GM12874 (cell line): ENCODE measurements around the gene FILIP1.

Experiments
- TF ChIP-seq, protein P1 (sequence below): IDR thresholded peaks from 2 replicates; pipeline ENCODE4 v1.5.1; 2011; ENCODE audit warnings: low read depth, mild to moderate bottlenecking, control low read depth, low read length, moderate library complexity; ENCODE audit not compliant: insufficient read depth

The FILIP1 gene

DNA sequence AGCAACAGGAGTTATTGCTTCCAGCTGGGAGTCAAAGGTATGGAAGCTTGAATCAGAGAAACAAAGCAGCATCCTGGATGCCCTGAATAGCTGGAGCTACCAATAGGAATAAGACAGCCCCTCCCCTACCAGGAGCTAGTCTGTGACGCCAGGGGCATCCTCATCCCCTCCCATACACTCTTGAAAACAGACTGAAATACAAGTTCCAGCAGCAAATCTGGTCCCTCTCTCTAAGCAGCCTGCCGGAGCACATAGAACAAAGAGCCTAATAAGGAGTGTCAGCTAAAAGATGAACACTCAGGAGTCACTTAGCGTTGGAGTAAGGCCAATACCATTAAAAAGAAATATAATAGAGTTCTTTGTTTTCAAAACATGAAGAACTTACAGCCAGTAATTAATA, 25.6 kb downstream of the FILIP1 start:
- TF ChIP-seq, protein P1, sequence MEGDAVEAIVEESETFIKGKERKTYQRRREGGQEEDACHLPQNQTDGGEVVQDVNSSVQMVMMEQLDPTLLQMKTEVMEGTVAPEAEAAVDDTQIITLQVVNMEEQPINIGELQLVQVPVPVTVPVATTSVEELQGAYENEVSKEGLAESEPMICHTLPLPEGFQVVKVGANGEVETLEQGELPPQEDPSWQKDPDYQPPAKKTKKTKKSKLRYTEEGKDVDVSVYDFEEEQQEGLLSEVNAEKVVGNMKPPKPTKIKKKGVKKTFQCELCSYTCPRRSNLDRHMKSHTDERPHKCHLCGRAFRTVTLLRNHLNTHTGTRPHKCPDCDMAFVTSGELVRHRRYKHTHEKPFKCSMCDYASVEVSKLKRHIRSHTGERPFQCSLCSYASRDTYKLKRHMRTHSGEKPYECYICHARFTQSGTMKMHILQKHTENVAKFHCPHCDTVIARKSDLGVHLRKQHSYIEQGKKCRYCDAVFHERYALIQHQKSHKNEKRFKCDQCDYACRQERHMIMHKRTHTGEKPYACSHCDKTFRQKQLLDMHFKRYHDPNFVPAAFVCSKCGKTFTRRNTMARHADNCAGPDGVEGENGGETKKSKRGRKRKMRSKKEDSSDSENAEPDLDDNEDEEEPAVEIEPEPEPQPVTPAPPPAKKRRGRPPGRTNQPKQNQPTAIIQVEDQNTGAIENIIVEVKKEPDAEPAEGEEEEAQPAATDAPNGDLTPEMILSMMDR: no peak

DNA sequence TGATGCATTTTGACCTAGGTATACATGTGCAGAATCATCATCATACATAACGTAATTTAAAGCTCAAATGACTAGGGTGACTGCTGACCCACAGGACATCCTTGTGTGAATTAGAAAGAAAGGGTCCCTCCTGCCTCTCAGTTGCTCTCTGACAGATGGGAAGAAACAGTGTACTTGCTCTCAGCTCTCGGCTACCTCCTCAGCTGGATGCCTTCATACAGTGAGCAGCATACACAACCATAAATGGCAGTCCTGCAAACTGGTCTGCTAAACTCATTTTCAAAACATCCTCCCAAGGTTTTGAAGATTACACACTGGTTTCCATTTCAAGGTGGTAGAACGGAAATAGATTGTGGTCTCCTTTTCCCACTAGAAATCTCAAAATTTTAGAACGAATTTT, 26.3 kb downstream of the FILIP1 start:
- TF ChIP-seq, protein P1: no peak

DNA sequence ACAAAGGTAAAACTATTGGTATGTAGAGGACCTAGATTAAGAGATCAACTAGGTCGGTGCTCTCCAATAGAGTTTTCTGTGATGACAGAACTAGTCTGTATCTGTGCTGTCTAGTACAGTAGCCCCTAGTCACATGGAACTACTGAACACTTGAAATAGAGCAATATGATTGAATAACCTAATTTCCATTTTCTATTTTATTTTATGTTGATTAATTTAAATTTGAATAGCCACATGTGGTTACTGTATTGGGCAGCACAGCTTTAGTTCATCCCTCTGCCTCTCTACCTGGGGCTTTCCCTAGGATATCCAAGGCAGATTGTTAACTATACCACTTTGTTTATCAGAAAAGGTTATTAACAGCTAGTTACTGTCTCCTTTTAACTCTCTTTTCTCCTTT, 27.0 kb downstream of the FILIP1 start:
- TF ChIP-seq, protein P1: no peak

DNA sequence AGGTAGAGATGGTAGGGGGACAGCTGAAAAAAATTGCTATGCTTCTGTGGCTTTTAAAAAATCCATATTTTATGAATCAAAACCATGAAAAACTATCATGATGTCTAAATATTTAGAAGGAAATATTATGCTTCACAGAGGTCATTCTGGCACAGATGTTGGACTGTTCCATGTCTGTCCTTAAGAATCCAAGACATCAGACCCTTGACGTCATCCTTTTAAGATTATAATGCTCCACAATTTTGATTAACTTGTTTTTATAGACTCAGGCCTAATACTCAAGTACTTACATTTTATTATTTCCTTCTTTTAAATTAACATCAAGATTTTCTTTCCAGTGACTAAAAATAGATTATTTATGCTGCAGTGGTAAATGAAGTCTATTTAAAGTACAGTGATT, 29.7 kb downstream of the FILIP1 start:
- TF ChIP-seq, protein P1: no peak

DNA sequence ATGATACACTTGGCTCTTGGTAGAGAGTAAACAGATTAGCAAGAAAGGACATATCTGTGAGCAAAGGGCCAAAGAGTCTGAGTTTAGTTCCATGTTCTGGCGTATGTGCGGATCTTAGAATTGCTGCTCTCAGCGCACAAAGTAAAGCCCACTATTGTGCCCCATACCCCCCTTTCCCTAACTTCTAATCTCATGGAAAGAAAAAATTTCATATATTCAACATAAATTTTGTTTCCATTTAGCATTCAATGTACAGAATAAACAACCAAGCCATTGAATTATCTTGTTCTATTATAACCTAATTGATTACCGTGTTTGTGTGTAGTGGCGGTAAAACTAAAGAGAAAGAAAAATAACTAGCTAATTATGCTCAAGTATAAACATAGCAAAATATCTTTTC, 30.5 kb downstream of the FILIP1 start:
- TF ChIP-seq, protein P1: no peak

DNA sequence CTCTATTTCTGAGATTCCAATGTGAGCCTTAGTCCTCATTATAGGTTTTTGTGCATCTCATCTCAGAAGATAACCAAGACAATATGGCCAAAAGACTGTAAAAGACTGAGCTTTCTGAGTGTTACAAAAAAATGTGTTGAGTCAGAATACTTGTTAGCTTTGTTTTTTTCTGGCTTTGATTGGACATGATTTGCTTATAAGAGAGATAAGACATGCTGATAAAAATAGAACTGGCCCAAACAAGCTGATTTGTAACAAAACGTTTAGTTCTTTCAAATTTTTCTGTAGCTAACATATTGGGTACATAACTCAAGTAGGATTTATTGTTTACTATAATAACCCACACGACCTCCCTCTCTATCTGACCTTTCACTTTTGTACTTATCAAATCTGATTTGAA, 32.9 kb downstream of the FILIP1 start:
- TF ChIP-seq, protein P1: no peak

DNA sequence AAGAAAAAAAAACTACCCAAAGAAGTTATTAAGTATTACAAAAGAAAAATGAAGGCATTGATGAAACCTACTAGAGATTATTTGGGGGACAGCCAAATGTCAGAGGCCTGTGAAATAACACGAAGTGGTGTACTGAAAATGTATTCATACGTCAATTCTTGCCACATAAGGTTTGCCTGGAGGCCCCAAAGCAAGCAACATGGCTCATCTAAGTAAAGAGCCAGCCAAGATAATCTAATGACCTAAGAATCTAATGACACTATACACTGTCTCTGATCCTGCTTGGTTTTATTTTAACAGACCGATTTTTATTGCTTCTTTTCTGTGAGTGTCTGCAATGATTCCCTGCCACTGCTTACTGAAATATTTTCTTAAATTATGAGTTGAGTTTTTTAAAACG, 34.7 kb downstream of the FILIP1 start:
- TF ChIP-seq, protein P1: no peak

DNA sequence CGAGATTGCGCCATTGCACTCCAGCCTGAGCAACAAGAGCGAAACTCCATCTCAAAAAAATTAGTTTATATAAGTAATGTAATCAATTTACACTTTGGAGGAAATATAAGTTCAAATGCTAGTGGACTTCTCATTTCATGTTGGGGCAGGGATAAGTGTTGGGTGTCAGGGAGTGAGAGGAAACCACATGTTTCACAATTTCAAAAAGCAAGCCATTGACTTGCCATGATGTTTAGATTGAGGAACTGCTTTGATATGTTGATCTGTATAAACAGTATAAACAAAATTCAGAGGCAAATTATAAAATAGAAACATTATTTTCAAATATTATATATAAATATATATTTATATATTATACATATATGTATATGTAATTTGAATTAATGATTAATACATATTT, 42.7 kb downstream of the FILIP1 start:
- TF ChIP-seq, protein P1: no peak
